ENCODE measurements around the gene UBE2QL1.

DNA sequence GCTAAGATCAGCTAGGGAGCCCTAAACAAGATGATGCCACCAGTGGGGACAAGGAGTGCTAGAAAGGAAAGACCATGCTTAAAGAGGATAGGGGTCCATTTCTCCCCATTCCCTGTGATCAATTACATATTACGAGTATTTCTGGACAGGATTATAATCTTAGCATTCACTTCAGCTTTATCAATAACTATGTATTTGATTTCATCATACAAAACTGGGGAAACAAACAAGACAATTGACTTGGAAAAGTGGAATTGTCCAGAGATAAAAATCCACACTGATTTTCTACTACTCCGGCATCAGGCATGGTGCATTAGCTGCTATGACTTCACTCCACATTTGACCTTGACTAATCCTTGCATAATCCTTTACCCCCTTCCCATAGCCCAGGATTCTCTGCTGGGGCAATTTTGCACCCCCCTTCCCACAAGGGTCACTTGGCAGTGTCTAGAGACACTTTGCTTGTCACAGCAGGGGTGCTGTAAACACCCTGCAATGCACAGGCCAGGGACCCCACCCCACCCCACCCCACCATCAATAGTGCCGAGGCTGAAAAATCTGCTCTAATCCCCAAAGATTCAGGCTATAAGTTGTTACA, 29.9 kb upstream of the UBE2QL1 start:
- TF ChIP-seq, protein P1, sequence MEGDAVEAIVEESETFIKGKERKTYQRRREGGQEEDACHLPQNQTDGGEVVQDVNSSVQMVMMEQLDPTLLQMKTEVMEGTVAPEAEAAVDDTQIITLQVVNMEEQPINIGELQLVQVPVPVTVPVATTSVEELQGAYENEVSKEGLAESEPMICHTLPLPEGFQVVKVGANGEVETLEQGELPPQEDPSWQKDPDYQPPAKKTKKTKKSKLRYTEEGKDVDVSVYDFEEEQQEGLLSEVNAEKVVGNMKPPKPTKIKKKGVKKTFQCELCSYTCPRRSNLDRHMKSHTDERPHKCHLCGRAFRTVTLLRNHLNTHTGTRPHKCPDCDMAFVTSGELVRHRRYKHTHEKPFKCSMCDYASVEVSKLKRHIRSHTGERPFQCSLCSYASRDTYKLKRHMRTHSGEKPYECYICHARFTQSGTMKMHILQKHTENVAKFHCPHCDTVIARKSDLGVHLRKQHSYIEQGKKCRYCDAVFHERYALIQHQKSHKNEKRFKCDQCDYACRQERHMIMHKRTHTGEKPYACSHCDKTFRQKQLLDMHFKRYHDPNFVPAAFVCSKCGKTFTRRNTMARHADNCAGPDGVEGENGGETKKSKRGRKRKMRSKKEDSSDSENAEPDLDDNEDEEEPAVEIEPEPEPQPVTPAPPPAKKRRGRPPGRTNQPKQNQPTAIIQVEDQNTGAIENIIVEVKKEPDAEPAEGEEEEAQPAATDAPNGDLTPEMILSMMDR (IDR thresholded peaks at IDR 0.05; ENCODE audit: control extremely low read depth in 1 of 3, insufficient read depth in 1 of 3, low read depth in 1 of 3, low read length in 3 of 3), result no peak
- no peak for TF ChIP-seq CBX5 (IDR thresholded peaks at IDR 0.05; ENCODE audit: low read depth, low read length)

Data from H1 (cell line).